ENCODE results near the gene DGKE. TPM values are rescaled to one million over a fixed set of nuclear protein-coding genes. Genes with fewer than 3 reads are reported as not detected.

The DGKE gene
- total RNA-seq, 1 experiment from 2014 or later: 8.5 TPM

- Mint-ChIP-seq H3K27me3 (ENCODE audit: low read depth) (no peaks in the 10 kb centered on the region), H3K36me3 (peaks cover 63% of the 10 kb centered on the region), H3K4me1 (peaks cover 19% of the 10 kb centered on the region), H3K27ac (no peak overlapping the region), H3K9me3 (no peaks in the 10 kb centered on the region), H3K4me3 (no peak overlapping the region)
- CTCF ChIA-PET: no interaction called here
- POLR2A ChIA-PET: no interaction called here
- no peak for TF ChIP-seq TEAD4 (CRISPR knock-in tag; IDR thresholded peaks at IDR 0.05)
- no peak for TF ChIP-seq ZNF416 (CRISPR knock-in tag; IDR thresholded peaks at IDR 0.05)
- no peak for TF ChIP-seq KAT7 (CRISPR knock-in tag; IDR thresholded peaks at IDR 0.05; ENCODE audit: borderline replicate concordance)
- TF ChIP-seq PRDM15 (CRISPR knock-in tag; IDR thresholded peaks at IDR 0.05): no peak
- no peak for TF ChIP-seq NR3C1 (CRISPR knock-in tag; conservative IDR thresholded peaks at IDR 0.05; ENCODE audit: low read depth)
- TF ChIP-seq SMAD3 (CRISPR knock-in tag; IDR thresholded peaks at IDR 0.05; ENCODE audit: borderline replicate concordance): no peak
- DNase-seq (ENCODE audit: low spot score): no peak
- no peak for ATAC-seq
Observed at GRCh38 chr17:56897646-56898424, 63.9 kb downstream of the DGKE start.

DNA sequence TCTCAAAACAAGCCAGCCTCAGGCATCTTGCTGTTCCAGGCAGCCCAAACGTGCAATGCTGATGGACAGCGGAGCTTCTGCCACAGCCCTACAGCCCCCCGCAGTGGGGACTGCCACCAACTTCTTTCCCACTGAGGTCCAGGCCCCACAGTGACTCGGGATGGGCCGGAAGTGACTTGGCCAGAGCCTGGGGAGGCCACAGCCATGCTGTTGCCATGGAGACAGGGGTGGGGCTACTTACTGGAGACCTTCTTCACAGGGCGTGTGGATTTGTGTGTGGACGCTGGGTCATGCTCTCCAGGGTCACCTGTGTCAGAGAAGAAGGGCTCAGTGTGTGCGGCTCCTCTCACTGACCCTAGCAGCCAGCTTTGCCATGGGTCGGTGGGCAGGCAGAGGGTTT, 64.9 kb downstream of the DGKE start:
- ChIA-PET CTCF (interaction anchor here (1.2 kb wide), 1 partner anchor 79 kb away, joined by 5 read pairs; no protein-coding TSS in a partner anchor), POLR2A (interaction anchor here (0.7 kb wide), 1 partner anchor 15 kb away, joined by 3 read pairs; the partner anchor contains the start of gene TRIM25)
- H3K27me3 Mint-ChIP-seq (ENCODE audit: low read depth): no peaks in the 10 kb centered on the region
- TF ChIP-seq ATF2 (CRISPR knock-in tag; IDR thresholded peaks at IDR 0.05; ENCODE audit: borderline replicate concordance, low read depth) (no peak), ZNF121 (CRISPR knock-in tag; IDR thresholded peaks at IDR 0.05) (no peak)
- TF ChIP-seq, protein P1, sequence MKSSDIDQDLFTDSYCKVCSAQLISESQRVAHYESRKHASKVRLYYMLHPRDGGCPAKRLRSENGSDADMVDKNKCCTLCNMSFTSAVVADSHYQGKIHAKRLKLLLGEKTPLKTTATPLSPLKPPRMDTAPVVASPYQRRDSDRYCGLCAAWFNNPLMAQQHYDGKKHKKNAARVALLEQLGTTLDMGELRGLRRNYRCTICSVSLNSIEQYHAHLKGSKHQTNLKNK (CRISPR knock-in tag; IDR thresholded peaks at IDR 0.05): no peak
- ATAC-seq: no peak
- no peaks in the 10 kb centered on the region for H3K9me3 Mint-ChIP-seq
- H3K4me3 Mint-ChIP-seq: no peak overlapping the region
- H3K4me1 Mint-ChIP-seq: peaks cover 16% of the 10 kb centered on the region
- DNase-seq (ENCODE audit: low spot score): no peak
- H3K36me3 Mint-ChIP-seq: peaks cover 63% of the 10 kb centered on the region
- no peak overlapping the region for H3K27ac Mint-ChIP-seq

- TF ChIP-seq, protein P2, sequence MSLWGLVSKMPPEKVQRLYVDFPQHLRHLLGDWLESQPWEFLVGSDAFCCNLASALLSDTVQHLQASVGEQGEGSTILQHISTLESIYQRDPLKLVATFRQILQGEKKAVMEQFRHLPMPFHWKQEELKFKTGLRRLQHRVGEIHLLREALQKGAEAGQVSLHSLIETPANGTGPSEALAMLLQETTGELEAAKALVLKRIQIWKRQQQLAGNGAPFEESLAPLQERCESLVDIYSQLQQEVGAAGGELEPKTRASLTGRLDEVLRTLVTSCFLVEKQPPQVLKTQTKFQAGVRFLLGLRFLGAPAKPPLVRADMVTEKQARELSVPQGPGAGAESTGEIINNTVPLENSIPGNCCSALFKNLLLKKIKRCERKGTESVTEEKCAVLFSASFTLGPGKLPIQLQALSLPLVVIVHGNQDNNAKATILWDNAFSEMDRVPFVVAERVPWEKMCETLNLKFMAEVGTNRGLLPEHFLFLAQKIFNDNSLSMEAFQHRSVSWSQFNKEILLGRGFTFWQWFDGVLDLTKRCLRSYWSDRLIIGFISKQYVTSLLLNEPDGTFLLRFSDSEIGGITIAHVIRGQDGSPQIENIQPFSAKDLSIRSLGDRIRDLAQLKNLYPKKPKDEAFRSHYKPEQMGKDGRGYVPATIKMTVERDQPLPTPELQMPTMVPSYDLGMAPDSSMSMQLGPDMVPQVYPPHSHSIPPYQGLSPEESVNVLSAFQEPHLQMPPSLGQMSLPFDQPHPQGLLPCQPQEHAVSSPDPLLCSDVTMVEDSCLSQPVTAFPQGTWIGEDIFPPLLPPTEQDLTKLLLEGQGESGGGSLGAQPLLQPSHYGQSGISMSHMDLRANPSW (CRISPR knock-in tag; conservative IDR thresholded peaks at IDR 0.05; ENCODE audit: low read depth): no peak
- POLR2A ChIA-PET: interaction anchor here (0.7 kb wide), 1 partner anchor 14 kb away, joined by 3 read pairs; the partner anchor contains the start of gene TRIM25
- Mint-ChIP-seq H3K4me1 (peaks cover 16% of the 10 kb centered on the region), H3K9me3 (peaks cover 4% of the 10 kb centered on the region; the same call in 1 of the 2 replicates), H3K27ac (peak overlapping the region; percentile 78; the same call in 1 of the 2 replicates), H3K27me3 (ENCODE audit: low read depth) (no peaks in the 10 kb centered on the region), H3K36me3 (peaks cover 67% of the 10 kb centered on the region), H3K4me3 (no peak overlapping the region)
- ATAC-seq (no peak), DNase-seq (ENCODE audit: low spot score) (no peak)
- CTCF ChIA-PET: interaction anchor here (1.2 kb wide), 1 partner anchor 79 kb away, joined by 5 read pairs; no protein-coding TSS in a partner anchor
Observed at GRCh38 chr17:56899403-56899802, 65.5 kb downstream of the DGKE start.

Data from WTC11 (cell line).